ENCODE measurements around the gene SELL.
A peak's percentile ranks its signal among the peaks of the same experiment; 100 is the strongest.
"Not testable (repeated sequence)": the region's sequence is repeated elsewhere in the genome, so short reads cannot be mapped to it uniquely, and the experiment has no call there.

The SELL gene

GRCh38 chr1:169711469-169712308, at the start of gene SELL:
TSS of gene SELL (minus strand) at chr1:169711620. CDS start at chr1:169711498, 122 bp downstream.
- DNase-seq, result peak; percentile 22

- DNase-seq, result no peak
These were observed 47.6 kb upstream of the SELL start for GRCh38 chr1:169759038-169759437.

- DNase-seq, result no peak
These were observed 42.1 kb upstream of the SELL start for GRCh38 chr1:169753549-169753948.

- DNase-seq, result no peak
These were observed 38.6 kb upstream of the SELL start for GRCh38 chr1:169750041-169750440.

DNA sequence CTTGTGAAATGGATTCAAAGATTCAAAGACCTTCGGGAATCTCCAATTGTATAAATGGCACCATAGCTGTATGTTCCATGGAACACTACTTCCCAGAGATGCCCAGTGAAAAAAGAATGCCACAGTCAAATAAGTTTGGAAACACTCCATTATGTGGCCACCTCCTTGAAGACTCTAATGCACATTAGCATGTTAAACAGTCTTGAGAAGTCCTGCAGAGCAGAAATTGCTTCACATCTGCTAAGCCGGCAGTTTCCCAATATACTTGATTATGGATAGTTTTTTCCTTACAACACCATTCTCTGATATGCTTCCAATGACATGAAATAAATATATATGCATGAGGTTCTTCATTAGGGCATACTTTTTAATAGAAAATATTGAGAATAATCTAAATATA, 35.1 kb upstream of the SELL start:
- DNase-seq, result no peak

GRCh38 chr1:169745015-169745861, 33.8 kb upstream of the SELL start:
- DNase-seq, result no peak

DNA sequence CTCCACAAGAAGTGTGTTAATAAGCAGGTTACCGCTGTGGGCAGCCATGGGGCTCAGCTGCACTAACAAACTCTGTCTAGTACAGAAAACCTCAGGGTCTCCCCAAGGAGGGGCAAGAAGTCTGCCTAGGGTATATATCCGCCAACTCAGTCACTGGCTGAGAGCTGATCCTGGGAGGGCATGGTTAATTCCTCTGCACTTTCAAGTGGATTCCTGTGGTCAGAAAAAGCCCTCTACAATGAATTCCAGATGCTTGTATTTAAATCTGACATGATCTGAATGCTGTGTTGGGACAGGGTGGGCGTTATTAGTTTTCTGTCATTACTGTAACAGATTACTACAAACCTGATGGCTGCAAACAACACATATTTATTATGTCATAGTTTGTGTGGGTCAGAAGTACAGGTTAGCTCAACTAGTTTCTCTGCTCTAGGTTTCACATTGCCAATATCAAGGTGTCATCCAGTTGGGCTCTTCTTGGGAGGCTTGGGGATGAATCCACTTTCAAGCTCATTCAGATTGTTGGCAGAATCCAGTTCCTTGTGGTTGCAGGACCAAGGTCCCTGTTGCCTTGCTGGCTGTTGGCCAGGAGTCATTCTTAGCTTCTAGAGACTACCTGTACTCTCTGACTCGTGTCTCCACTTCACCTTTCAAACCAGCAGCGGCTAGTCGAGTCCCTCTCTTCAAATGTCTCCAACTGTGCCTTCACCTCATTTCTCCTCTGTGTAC, 30.4 kb upstream of the SELL start:
- DNase-seq, result no peak

DNA sequence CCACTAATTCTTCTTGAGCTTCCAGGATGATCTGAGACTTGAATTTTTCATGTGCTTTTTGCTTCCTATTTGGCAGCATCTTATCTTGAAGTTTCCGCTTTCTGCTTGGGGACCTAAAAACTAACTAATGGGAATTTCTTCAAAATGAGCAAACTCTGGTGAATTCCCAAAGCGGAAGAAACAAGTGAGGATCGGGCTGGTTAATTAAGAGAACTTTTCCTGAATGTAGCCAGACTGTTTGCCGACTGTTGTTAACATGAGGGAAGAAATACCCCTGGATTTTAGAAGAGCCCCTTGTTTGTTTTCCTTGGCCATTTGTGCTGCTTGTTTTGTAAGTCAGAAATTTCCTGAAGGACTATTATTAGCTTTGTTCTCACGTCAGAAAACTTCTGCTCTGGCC, 28.6 kb upstream of the SELL start:
- DNase-seq, result no peak

DNA sequence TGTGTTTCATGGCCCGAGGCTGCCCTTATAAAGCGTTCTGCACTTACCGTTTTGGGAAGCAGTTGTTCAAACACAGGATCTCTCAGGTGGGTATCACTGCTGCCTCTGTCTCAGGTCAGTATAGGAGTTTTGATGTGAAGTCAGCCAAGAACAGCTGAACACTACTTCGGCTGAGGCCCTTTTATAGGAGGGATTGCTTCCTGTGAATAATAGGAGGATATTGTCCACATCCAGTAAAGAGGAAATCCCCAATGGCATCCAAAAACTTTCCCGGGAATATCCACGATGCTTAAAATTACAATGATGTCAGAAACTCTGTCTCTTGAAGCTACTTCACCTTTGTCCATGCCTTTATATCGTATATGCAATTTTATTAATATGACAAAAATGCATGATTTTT, 22.5 kb upstream of the SELL start, which contains the start of gene SELE:
Gene SELE, minus strand, starts transcription at position 156 of the 400 bp plus-strand sequence. CDS start 467 bp downstream, outside the sequence.
- DNase-seq, result no peak

DNA sequence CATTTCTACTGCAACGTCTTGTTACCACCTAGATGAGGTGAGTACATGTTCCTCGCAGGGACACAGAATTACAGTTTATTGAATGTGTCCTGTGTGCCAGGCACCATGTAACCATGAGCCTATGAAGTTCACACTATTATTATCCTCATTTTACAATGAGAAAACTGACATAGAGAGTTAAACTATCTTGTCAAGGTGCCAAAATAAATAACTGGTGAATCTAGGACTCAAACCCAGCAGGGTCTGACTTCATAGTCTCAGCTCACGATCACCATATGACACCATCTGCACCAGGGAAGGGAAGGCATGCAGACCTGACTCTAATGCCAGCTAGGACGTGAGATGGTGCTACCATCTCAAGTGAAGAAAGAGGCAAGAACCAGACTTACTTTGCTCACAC, 20.0 kb upstream of the SELL start:
- DNase-seq, result no peak

- DNase-seq, result no peak
These were observed 18.6 kb upstream of the SELL start for GRCh38 chr1:169729991-169730390.

DNA sequence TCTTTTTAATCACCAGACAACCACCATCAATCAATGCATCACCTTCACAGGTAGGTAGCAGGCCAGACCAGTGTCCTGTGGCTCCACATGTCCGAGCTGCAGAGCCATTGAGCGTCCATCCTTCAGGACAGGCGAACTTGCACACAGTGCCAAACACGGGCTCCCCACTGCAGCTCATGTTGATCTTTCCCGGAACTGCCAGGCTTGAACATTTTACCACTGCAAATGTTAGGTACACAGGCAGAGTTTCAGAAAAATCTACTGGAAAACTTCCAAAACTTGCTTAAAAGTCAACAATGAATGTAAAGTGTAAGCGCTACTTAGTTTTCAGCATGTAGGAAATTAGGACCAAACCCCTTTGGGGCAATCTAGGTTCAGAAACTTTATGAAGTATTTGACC, 15.9 kb upstream of the SELL start:
- no peak for DNase-seq

GRCh38 chr1:169726851-169727250, 15.4 kb upstream of the SELL start:
- no peak for DNase-seq

GRCh38 chr1:169725930-169726329, 14.5 kb upstream of the SELL start:
- DNase-seq, result no peak

- DNase-seq, result no peak
These were observed 12.7 kb upstream of the SELL start for GRCh38 chr1:169724168-169724567.

GRCh38 chr1:169723763-169724162, 12.3 kb upstream of the SELL start:
- DNase-seq, result no peak

DNA sequence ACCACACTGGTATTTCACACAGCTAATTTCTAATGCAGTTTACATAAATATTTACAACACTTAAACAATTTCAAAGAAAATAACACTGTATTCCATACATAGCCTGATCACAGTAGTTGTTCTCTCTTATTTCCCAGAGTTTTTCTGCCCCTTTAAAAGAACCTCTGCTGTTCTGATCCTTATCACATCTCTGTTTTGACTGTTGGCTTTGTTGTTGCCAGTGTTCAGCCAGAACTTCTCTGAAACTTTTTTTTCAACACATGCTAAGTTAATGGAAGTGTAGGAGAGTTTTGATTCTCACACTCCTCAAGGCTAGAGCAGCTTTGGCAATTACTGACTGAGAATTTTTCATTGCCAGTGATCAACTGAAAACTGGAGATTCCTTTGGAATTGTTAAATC, 11.4 kb upstream of the SELL start:
- no peak for DNase-seq

DNA sequence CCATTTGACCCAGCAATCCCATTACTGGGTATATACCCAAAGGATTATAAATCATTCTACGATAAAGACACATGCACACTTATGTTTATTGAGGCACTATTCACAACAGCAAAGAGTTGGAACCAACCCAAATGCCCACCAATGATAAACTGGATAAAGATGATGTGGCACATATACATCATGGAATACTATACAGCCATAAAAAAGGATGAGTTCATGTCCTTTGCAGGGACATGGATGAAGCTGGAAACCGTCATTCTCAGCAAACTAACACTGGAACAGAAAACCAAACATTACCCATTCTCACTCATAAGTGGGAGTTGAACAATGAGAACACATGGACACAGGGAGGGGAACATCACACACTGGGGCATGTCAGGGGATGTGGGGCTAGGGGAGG, 3.7 kb upstream of the SELL start:
- not testable (repeated sequence) for DNase-seq

DNA sequence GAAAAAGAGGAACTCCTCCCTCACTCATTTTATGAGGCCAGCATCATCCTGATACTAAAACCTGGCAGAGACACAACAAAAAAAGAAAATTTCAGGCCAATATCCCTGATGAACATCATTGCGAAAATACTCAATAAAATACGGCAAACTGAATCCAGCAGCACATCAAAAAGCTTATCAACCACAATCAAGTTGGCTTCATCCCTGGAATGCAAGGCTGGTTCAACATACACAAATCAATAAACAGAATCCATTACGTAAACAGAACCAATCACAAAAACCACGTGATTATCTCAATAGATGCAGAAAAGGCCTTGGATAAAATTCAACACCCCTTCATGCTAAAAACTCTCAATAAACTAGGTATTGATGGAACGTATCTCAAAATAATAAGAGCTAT, 1.7 kb upstream of the SELL start:
- DNase-seq, result not testable (repeated sequence)

DNA sequence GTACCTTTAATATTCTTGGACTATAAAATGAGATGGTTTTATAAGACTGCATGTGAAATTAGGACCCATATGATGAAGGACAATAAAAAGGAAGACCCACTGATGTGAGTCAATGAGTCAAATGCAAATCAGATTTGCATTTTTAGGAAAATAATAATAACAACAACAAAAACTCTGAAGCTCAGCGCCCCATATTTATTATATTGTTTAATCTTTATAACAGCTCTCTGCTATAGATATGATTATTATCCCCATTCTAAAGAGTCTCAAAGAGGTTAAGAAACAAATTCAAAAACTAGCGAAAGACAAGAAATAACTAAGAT, 850 bp upstream of the SELL start:
- no peak for DNase-seq

DNA sequence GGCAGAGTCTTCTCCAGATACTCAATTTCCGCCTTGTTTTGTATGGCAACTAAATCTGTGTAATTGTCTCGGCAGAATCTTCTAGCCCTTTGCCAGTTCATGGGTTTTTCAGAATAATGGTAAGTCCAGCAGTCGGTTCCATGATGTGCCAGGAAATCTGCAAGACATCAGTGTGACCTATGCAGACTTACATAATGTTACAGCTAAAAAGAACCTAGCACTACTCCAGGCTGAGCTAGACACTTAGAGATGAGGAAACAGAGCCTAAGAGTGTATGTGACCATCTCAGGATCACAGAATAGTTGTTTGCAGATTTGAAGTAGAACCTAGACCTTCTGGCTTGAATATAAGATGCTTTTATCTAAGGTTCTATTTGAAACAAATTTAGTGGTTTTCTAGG, 2.8 kb downstream of the SELL start:
- no peak for DNase-seq

DNA sequence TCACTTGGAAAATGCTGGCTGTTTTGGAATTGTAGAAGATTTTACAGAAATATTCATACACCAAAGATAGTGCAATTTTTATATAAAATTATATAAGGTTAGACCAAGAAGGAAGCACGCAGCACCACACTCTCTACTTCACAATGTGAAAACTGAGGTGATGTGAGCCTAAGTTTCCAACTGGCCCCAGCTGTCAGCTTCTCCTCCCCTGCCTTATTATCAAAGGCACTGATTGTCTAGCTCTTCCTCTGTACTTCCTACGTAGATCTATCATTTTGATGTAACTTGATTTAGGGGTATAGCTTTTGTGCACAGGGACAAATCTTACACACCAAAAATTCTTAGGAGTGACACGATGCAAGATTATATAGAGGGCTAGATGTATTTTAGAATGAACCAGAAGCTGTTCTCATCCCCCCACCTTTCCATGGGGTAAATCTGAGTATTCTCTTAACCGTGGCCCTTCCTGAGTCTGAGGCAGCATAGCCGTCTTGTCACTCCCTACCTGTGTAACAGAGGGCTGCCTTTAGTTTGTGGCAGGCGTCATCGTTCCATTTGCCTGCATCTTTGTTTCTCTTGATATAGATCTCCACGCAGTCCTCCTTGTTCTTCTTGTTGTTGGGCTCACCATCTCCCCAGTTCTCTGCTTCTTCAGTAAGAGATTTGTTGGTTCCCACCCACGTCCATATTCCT, 3.4 kb downstream of the SELL start:
- DNase-seq, result no peak

GRCh38 chr1:169704797-169705196, 6.6 kb downstream of the SELL start:
- DNase-seq, result no peak

Data from NCI-H446 treated with DMSO at 0.1 percent for 48 hours (cell line).